MM.1S (cell line): ENCODE results near the gene ANKRD44.

Source experiments
- DNase-seq: peaks from one replicate; pipeline ENCODE4 v3.0.0-alpha.2; 2015
- H2AFZ ChIP-seq: fragments of 300-600 bp; sonication (generic); 2 replicates; pipeline ENCODE4 v1.6.0; 2016; ENCODE audit warnings: antibody characterized with exemption, low read length
- H3F3A ChIP-seq: fragments of 300-600 bp; sonication (generic); 2 replicates; pipeline ENCODE4 v1.6.1; 2016; ENCODE audit warnings: mild to moderate bottlenecking, antibody characterized with exemption, low read length, moderate library complexity, mixed read lengths; ENCODE audit not compliant: insufficient read depth
- H3K27ac ChIP-seq: fragments of 300-600 bp; sonication (generic); 2 replicates; pipeline ENCODE4 v1.5.1; 2016; ENCODE audit warnings: mild to moderate bottlenecking, low read length
- H3K27me3 ChIP-seq: fragments of 300-600 bp; sonication (generic); replicated peaks from 2 replicates; pipeline ENCODE4 v1.6.0; 2016; ENCODE audit warnings: low read length; ENCODE audit not compliant: insufficient read depth
- H3K36me3 ChIP-seq: fragments of 300-600 bp; sonication (generic); replicated peaks from 2 replicates; pipeline ENCODE4 v1.6.1; 2016; ENCODE audit warnings: mild to moderate bottlenecking, low read length, mixed read lengths; ENCODE audit not compliant: insufficient read depth
- H3K4me1 ChIP-seq: fragments of 300-600 bp; sonication (generic); 2 replicates; pipeline ENCODE4 v1.6.1; 2016; ENCODE audit warnings: low read length, mixed read lengths
- H3K4me2 ChIP-seq: fragments of 300-600 bp; sonication (generic); 2 replicates; pipeline ENCODE4 v1.6.0; 2016; ENCODE audit warnings: low read depth, low read length
- H3K4me3 ChIP-seq: fragments of 300-600 bp; sonication (generic); 2 replicates; pipeline ENCODE4 v1.5.1; 2016; ENCODE audit warnings: low read length, mixed read lengths
- H3K79me2 ChIP-seq: fragments of 300-600 bp; sonication (generic); 2 replicates; pipeline ENCODE4 v1.6.1; 2016; ENCODE audit warnings: mixed run types, low read length, mixed read lengths
- H3K9ac ChIP-seq: fragments of 300-600 bp; sonication (generic); 2 replicates; pipeline ENCODE4 v1.6.1; 2016; ENCODE audit warnings: low read length, mixed read lengths
- H3K9me2 ChIP-seq: fragments of 300-600 bp; sonication (generic); replicated peaks from 2 replicates; pipeline ENCODE4 v1.6.1; 2016; ENCODE audit warnings: mild to moderate bottlenecking, low read length, mixed read lengths; ENCODE audit not compliant: insufficient read depth
- H3K9me3 ChIP-seq: fragments of 300-600 bp; sonication (generic); replicated peaks from 2 replicates; pipeline ENCODE4 v1.6.1; 2016; ENCODE audit warnings: mild to moderate bottlenecking, low read length, mixed read lengths; ENCODE audit not compliant: insufficient read depth
- H4K20me1 ChIP-seq: fragments of 300-600 bp; sonication (generic); 2 replicates; pipeline ENCODE4 v1.6.1; 2016; ENCODE audit warnings: mild to moderate bottlenecking, low read length, moderate library complexity, mixed read lengths; ENCODE audit not compliant: insufficient read depth
- EZH2 ChIP-seq: fragments of 300-600 bp; sonication (generic); optimal IDR thresholded peaks from 2 replicates; pipeline ENCODE3; 2017; ENCODE audit warnings: low read depth, mild to moderate bottlenecking, antibody characterized with exemption, low read length, mixed read lengths
- EZH2phosphoT487 ChIP-seq: fragments of 300-600 bp; sonication (generic); IDR thresholded peaks from 2 replicates; pipeline ENCODE4 v1.6.1; 2018; ENCODE audit warnings: antibody characterized with exemption, low read length
- TF ChIP-seq, protein P1 (sequence below): fragments of 300-600 bp; sonication (generic); IDR thresholded peaks from 2 replicates; pipeline ENCODE4 v1.5.1; 2016; ENCODE audit warnings: antibody characterized with exemption, low read length, mixed read lengths

Gene ANKRD44

DNA sequence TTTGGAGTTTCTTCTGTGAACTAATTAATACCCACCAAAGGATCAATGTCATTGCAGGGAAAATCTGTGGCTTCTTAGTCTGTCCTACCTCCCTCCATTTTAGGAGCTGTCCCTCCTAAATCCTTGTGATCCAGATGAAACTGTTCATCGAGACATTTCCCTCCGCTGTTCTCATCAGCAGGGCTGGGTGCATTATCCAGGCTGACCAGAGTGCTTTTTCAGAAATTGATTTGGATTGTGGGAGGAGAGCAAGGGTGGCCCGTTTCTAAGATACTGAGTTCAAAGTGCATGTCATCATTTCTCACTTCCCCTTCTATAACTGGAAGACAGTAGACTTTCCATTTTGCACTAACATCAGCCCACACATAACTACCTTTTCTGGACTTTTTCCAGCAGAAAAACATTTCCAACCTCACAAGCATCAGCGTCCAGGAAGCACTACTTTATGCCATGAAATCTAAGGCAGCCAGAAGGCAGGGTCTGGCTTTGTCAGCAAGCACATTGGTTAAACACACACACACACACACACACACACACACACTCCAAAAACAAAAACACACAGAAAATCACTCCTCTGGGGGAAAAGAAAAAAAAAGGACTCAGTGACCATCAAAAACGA lies 94.1 kb downstream of the ANKRD44 start:
- peaks cover 55% of the 10 kb centered on the region for H3K4me1 ChIP-seq
- peak overlapping the region; percentile 40; the same call in 1 of the 2 replicates for H3K9ac ChIP-seq
- peaks cover 14% of the 10 kb centered on the region for H3F3A ChIP-seq
- H3K9me2 ChIP-seq = no peaks in the 10 kb centered on the region
- no peak overlapping the region for H2AFZ ChIP-seq
- TF ChIP-seq EZH2phosphoT487 (no peak), EZH2 (no peak)
- TF ChIP-seq, protein P1, sequence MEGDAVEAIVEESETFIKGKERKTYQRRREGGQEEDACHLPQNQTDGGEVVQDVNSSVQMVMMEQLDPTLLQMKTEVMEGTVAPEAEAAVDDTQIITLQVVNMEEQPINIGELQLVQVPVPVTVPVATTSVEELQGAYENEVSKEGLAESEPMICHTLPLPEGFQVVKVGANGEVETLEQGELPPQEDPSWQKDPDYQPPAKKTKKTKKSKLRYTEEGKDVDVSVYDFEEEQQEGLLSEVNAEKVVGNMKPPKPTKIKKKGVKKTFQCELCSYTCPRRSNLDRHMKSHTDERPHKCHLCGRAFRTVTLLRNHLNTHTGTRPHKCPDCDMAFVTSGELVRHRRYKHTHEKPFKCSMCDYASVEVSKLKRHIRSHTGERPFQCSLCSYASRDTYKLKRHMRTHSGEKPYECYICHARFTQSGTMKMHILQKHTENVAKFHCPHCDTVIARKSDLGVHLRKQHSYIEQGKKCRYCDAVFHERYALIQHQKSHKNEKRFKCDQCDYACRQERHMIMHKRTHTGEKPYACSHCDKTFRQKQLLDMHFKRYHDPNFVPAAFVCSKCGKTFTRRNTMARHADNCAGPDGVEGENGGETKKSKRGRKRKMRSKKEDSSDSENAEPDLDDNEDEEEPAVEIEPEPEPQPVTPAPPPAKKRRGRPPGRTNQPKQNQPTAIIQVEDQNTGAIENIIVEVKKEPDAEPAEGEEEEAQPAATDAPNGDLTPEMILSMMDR = no peak
- peaks cover 81% of the 10 kb centered on the region for H3K79me2 ChIP-seq
- peak overlapping the region; percentile 25 for H3K4me3 ChIP-seq
- no peaks in the 10 kb centered on the region for H3K27me3 ChIP-seq
- DNase-seq = peak; percentile 57
- H3K9me3 ChIP-seq = no peaks in the 10 kb centered on the region
- H4K20me1 ChIP-seq = no peaks in the 10 kb centered on the region
- peak overlapping the region; percentile 81; the same call in 1 of the 2 replicates for H3K27ac ChIP-seq
- H3K36me3 ChIP-seq = no peaks in the 10 kb centered on the region
- H3K4me2 ChIP-seq = peak overlapping the region; percentile 83

DNA sequence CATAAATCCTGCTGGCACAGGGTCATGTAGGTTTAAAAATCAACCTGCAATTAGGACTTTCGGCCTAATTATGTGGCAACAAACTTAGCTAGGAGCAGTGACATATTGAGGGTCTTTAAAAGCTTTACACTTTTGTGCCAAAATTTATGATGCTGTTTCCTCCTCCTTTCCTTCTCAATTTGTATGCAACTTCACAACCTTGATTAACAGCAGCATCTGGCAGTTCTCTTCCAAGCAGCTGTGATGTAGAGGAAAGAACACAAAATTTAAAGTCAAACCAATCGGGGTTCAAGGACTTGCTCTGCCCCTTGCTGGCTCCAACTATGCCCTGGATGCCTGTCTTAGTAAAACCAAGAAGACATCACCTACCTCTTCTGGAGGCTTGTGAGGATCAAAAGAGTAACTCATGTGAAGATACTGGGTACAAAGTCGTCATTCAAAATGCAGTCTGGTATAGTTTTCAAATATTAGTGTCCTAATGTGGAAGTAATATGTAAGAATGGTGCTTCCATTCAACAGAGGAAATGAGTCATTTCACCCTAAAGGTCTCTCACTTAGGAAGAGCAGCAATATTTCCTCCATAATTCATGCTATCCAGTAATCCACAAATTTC lies 94.7 kb downstream of the ANKRD44 start:
- H4K20me1 ChIP-seq = no peaks in the 10 kb centered on the region
- peak overlapping the region; percentile 83 for H3K4me2 ChIP-seq
- peak overlapping the region; percentile 40; the same call in 1 of the 2 replicates for H3K9ac ChIP-seq
- no peaks in the 10 kb centered on the region for H3K27me3 ChIP-seq
- no peak overlapping the region for H2AFZ ChIP-seq
- H3K9me3 ChIP-seq = no peaks in the 10 kb centered on the region
- TF ChIP-seq EZH2phosphoT487 (no peak), EZH2 (no peak)
- TF ChIP-seq, protein P1 = no peak
- no peak for DNase-seq
- H3K79me2 ChIP-seq = peaks cover 84% of the 10 kb centered on the region
- H3K4me3 ChIP-seq = peak overlapping the region; percentile 25; the same call in 1 of the 2 replicates
- no peaks in the 10 kb centered on the region for H3K36me3 ChIP-seq
- peaks cover 61% of the 10 kb centered on the region for H3K4me1 ChIP-seq
- H3F3A ChIP-seq = peaks cover 17% of the 10 kb centered on the region
- H3K27ac ChIP-seq = peak overlapping the region; percentile 81; the same call in 1 of the 2 replicates
- no peaks in the 10 kb centered on the region for H3K9me2 ChIP-seq

DNA sequence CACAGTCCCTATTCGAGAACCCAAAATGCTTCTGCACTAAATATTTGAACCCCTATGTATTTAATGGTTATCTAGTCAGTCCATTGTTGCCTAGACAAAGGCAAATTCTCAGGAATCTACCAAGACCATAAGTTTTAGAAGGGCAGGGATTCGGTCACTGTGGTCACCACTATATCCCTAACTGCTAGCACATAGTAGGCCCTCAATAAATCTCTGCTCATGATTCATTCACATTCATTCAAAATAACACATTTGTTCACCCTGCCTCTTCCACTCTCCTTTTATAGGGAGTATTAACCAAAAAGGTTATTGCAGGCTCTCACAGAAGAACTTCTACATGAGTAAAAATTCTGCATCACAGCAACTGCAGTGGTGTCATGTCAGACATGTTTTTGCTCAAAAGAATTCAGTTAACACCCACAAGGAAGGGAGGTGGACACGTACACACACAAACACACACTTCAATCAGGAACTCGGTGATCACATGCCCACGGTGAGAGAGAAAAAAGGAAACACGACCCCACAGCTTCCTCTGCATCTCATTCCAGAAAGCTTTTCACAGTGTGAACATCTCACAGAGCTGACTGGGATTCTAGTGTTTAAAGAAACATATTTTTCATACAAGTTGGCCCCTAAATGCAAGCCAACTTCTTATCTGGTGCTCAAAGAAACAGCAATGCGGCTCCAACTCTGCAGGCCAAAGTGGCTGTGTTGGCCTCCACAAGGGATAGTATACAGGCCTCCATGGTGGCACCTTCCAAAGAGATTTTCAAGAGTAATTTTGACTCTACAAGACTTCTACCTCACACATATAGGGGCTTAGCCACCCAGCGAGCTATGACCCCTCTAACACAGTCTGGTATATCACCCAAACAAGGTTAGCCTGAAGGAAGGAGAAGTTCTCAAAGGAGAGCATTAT lies 98.0 kb downstream of the ANKRD44 start:
- no peak for DNase-seq
- no peaks in the 10 kb centered on the region for H4K20me1 ChIP-seq
- H3K4me1 ChIP-seq = peaks cover 81% of the 10 kb centered on the region
- H3K9me3 ChIP-seq = no peaks in the 10 kb centered on the region
- peaks cover 41% of the 10 kb centered on the region for H3F3A ChIP-seq
- no peaks in the 10 kb centered on the region for H3K27me3 ChIP-seq
- no peak overlapping the region; the same call in 1 of the 2 replicates for H3K27ac ChIP-seq
- no peaks in the 10 kb centered on the region for H3K36me3 ChIP-seq
- no peak overlapping the region for H2AFZ ChIP-seq
- no peak overlapping the region for H3K4me2 ChIP-seq
- TF ChIP-seq EZH2 (no peak), EZH2phosphoT487 (no peak)
- TF ChIP-seq, protein P1 = no peak
- H3K79me2 ChIP-seq = peaks cover 79% of the 10 kb centered on the region
- H3K9ac ChIP-seq = no peak overlapping the region
- H3K4me3 ChIP-seq = no peak overlapping the region
- H3K9me2 ChIP-seq = no peaks in the 10 kb centered on the region
